Measurements from ENCODE around the gene DPYSL3.

The DPYSL3 gene

GRCh38 chr5:147434049-147434448 lies 75.8 kb downstream of the DPYSL3 start:
- no peak for DNase-seq

- DNase-seq: no peak
Observed at GRCh38 chr5:147432323-147432722, 77.5 kb downstream of the DPYSL3 start.

GRCh38 chr5:147431586-147431985 lies 78.3 kb downstream of the DPYSL3 start:
- no peak for DNase-seq

GRCh38 chr5:147430628-147431027 lies 79.2 kb downstream of the DPYSL3 start:
- no peak for DNase-seq

GRCh38 chr5:147427521-147428401 lies 82.1 kb downstream of the DPYSL3 start:
- DNase-seq: no peak

- no peak for DNase-seq
Observed at GRCh38 chr5:147426640-147427327, 83.1 kb downstream of the DPYSL3 start.

- DNase-seq: no peak
Observed at GRCh38 chr5:147418613-147419012, 91.3 kb downstream of the DPYSL3 start.

GRCh38 chr5:147417135-147417813 lies 92.6 kb downstream of the DPYSL3 start:
- DNase-seq: no peak

- DNase-seq: no peak
Observed at GRCh38 chr5:147415651-147416050, 94.2 kb downstream of the DPYSL3 start.

GRCh38 chr5:147413266-147413665 lies 96.6 kb downstream of the DPYSL3 start:
- no peak for DNase-seq

- DNase-seq: no peak
Observed at GRCh38 chr5:147412561-147412960, 97.3 kb downstream of the DPYSL3 start.

- no peak for DNase-seq
Observed at GRCh38 chr5:147411359-147412319, 98.2 kb downstream of the DPYSL3 start.

GRCh38 chr5:147410496-147411358 lies 99.1 kb downstream of the DPYSL3 start:
- no peak for DNase-seq

- DNase-seq: no peak
Observed at GRCh38 chr5:147408980-147409379, 100.9 kb downstream of the DPYSL3 start.

GRCh38 chr5:147407094-147407681 lies 102.7 kb downstream of the DPYSL3 start:
- DNase-seq: no peak

- no peak for DNase-seq
Observed at GRCh38 chr5:147406636-147407035, 103.2 kb downstream of the DPYSL3 start.

- no peak for DNase-seq
Observed at GRCh38 chr5:147404706-147405105, 105.2 kb downstream of the DPYSL3 start.

- DNase-seq: no peak
Observed at GRCh38 chr5:147403651-147404640, 105.9 kb downstream of the DPYSL3 start.

GRCh38 chr5:147400881-147401280 lies 109.0 kb downstream of the DPYSL3 start:
- no peak for DNase-seq
